Activated naive CD8-positive, alpha-beta T cell (primary cell): ENCODE results near the gene LDB2.
"Not testable (repeated sequence)": the region's sequence is repeated elsewhere in the genome, so short reads cannot be mapped to it uniquely, and the experiment has no call there.

ENCODE experiments used
- H3K27ac Mint-ChIP-seq: one replicate; pipeline ENCODE4 v1.8.0; 2021; ENCODE audit warnings: mixed read lengths
- H3K27me3 Mint-ChIP-seq: one replicate; pipeline ENCODE4 v1.8.0; 2021; ENCODE audit warnings: mixed read lengths
- H3K36me3 Mint-ChIP-seq: one replicate; pipeline ENCODE4 v1.8.0; 2021; ENCODE audit warnings: mixed read lengths
- H3K4me1 Mint-ChIP-seq: one replicate; pipeline ENCODE4 v1.8.0; 2021; ENCODE audit warnings: low read depth, mixed read lengths
- H3K4me3 Mint-ChIP-seq: one replicate; pipeline ENCODE4 v1.8.0; 2021; ENCODE audit warnings: mild to moderate bottlenecking, mixed read lengths
- H3K9me3 Mint-ChIP-seq: one replicate; pipeline ENCODE4 v1.8.0; 2021; ENCODE audit warnings: low read depth, mixed read lengths

LDB2 gene

DNA sequence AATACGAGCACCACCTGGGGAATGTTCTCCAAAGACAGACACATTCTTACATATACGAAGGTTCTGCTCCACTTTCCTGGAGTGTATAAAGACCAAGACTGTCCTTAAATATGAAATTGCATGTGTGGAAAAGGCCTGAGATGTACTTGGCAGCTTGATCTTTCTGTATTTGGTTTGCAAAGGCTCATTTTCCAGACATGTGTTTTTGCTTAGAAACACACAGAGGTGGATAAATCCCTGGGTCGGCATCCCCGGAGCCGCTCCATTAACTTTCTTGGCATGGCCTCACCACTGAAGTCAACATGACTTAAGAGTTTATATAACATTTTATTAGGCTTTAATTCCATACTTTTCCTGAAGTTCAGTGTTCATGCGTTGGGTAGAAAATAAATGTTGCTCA is 239.4 kb downstream of the LDB2 start:
- Mint-ChIP-seq H3K36me3 (no peaks in the 10 kb centered on the region), H3K4me1 (no peaks in the 10 kb centered on the region), H3K27me3 (peaks cover 1% of the 10 kb centered on the region), H3K9me3 (no peaks in the 10 kb centered on the region), H3K27ac (no peak overlapping the region), H3K4me3 (no peak overlapping the region)

GRCh38 chr4:16658183-16658582 is 240.3 kb downstream of the LDB2 start:
- Mint-ChIP-seq H3K36me3 (no peaks in the 10 kb centered on the region), H3K4me3 (no peak overlapping the region), H3K4me1 (no peaks in the 10 kb centered on the region), H3K9me3 (no peaks in the 10 kb centered on the region), H3K27ac (no peak overlapping the region), H3K27me3 (peaks cover 1% of the 10 kb centered on the region)

GRCh38 chr4:16655111-16655510 is 243.3 kb downstream of the LDB2 start:
- Mint-ChIP-seq H3K27me3 (peaks cover 4% of the 10 kb centered on the region), H3K4me1 (no peaks in the 10 kb centered on the region), H3K9me3 (no peaks in the 10 kb centered on the region), H3K36me3 (no peaks in the 10 kb centered on the region), H3K4me3 (no peak overlapping the region), H3K27ac (no peak overlapping the region)

GRCh38 chr4:16652732-16653305 is 245.6 kb downstream of the LDB2 start:
- Mint-ChIP-seq H3K36me3 (no peaks in the 10 kb centered on the region), H3K9me3 (no peaks in the 10 kb centered on the region), H3K27me3 (peaks cover 4% of the 10 kb centered on the region), H3K27ac (no peak overlapping the region), H3K4me1 (no peaks in the 10 kb centered on the region), H3K4me3 (no peak overlapping the region)

DNA sequence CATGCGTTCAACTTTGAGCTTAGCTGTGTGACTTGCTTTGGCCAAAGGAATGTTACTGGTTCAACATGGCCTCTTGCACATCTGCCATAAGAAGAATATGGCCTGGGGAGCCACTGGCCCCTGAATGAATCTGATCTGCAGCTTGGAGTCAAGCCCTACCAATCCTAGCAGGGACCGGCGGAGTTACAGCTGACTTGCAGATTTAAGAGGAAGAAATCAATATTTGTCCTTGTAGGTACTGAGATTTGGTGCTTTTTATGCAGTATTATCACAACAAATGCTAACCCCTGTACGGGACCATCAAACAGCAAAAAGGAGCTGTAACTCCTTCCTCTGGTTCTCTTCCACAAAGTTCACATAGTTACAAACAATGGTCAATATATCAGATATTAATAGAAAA is 252.0 kb downstream of the LDB2 start:
- Mint-ChIP-seq H3K4me3 (no peak overlapping the region), H3K36me3 (no peaks in the 10 kb centered on the region), H3K4me1 (no peaks in the 10 kb centered on the region), H3K27ac (no peak overlapping the region), H3K9me3 (no peaks in the 10 kb centered on the region), H3K27me3 (peaks cover 4% of the 10 kb centered on the region)

GRCh38 chr4:16643893-16644292 is 254.6 kb downstream of the LDB2 start:
- H3K9me3 Mint-ChIP-seq: no peaks in the 10 kb centered on the region
- no peaks in the 10 kb centered on the region for H3K4me1 Mint-ChIP-seq
- H3K27me3 Mint-ChIP-seq: no peaks in the 10 kb centered on the region
- H3K36me3 Mint-ChIP-seq: no peaks in the 10 kb centered on the region
- H3K4me3 Mint-ChIP-seq: no peak overlapping the region
- H3K27ac Mint-ChIP-seq: no peak overlapping the region

DNA sequence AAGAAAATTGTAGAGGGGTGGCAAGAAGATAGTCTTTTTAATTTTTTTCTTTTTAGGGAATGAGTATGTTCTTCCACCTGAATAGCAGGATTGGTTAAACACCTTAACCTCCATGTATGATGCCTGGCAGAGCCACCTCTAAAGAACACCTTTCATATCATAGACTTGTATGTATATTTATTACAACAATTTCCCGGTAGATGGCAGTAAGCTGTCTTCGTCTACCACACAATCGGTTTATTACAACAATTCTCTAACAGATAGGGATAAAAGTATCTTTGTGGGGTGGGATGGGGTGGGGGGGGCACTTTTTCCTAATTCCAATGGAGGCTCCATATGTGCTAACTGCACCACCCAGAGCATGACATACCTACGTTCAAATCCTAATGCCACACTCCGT is 255.5 kb downstream of the LDB2 start:
- Mint-ChIP-seq H3K27me3 (no peaks in the 10 kb centered on the region), H3K27ac (no peak overlapping the region), H3K9me3 (no peaks in the 10 kb centered on the region), H3K36me3 (no peaks in the 10 kb centered on the region), H3K4me1 (no peaks in the 10 kb centered on the region), H3K4me3 (no peak overlapping the region)

DNA sequence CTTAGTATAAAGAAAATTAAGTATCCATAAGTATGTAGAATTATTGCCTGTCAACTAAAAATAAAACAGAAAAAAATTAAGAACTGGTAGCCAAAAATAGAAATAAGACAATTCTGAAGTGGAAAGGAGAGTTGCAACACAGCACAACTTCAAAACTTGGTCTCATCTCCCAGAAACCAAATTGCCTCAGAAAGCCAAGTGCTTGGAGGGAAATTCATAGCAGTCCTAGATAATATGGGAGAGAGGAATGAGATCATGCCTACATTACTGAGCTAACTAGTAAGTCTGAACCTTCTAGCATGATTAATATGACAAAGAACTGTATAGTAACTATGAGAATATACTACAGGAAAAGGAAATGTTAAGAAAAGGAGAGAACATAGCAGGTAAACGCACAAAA is 256.5 kb downstream of the LDB2 start:
- Mint-ChIP-seq H3K27ac (no peak overlapping the region), H3K4me3 (no peak overlapping the region)

DNA sequence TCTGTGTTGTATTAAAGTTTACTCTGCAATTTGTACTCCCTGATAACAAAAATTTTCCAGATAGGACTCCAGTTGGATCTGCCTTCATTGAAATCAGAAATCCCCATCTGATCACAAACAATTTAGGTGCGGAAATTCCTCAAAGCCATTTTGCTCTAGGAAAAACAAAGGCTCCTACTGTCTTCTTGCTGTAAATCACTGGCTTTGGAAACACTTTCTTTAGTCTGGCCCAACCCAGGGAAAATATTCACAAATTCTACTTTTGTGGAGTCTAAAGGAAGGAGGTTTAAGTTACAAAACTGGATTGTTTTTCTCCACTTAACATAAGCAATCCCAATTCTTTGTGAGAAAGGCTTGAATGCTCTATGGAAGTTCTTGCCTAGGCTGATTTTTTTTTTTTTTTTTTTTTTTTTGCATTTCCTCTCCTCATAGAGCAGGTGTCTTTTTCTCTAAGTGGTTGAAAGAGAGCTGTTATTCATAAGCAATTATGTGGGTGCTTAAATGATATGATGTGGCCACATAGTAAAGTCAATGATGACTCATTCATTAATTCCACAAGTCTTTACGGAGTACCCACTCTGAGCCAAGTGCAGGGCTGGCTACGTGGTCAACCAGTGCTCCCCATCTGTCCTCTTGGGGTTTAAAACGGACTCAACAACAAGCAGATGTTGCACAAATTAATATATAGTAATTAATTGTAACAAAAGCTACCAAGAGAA is 261.4 kb downstream of the LDB2 start:
- Mint-ChIP-seq H3K9me3 (peaks cover 3% of the 10 kb centered on the region), H3K4me3 (no peak overlapping the region), H3K4me1 (no peaks in the 10 kb centered on the region), H3K27me3 (no peaks in the 10 kb centered on the region), H3K36me3 (no peaks in the 10 kb centered on the region), H3K27ac (no peak overlapping the region)

More for the DNA sequence above, 256.5 kb downstream of the LDB2 start:
- Mint-ChIP-seq H3K9me3 (no peaks in the 10 kb centered on the region), H3K27me3 (no peaks in the 10 kb centered on the region), H3K4me1 (no peaks in the 10 kb centered on the region), H3K36me3 (no peaks in the 10 kb centered on the region)

GRCh38 chr4:16636304-16636703 is 262.1 kb downstream of the LDB2 start:
- Mint-ChIP-seq H3K36me3 (no peaks in the 10 kb centered on the region), H3K27ac (no peak overlapping the region), H3K4me3 (no peak overlapping the region), H3K27me3 (no peaks in the 10 kb centered on the region), H3K4me1 (no peaks in the 10 kb centered on the region), H3K9me3 (peaks cover 3% of the 10 kb centered on the region)

GRCh38 chr4:16629274-16629673 is 269.2 kb downstream of the LDB2 start:
- H3K9me3 Mint-ChIP-seq, H3K36me3 Mint-ChIP-seq, H3K27me3 Mint-ChIP-seq, H3K27ac Mint-ChIP-seq, H3K4me1 Mint-ChIP-seq, H3K4me3 Mint-ChIP-seq: not testable (repeated sequence)

- H3K4me3 Mint-ChIP-seq, H3K27me3 Mint-ChIP-seq, H3K27ac Mint-ChIP-seq, H3K9me3 Mint-ChIP-seq, H3K36me3 Mint-ChIP-seq, H3K4me1 Mint-ChIP-seq: not testable (repeated sequence)
Observed at GRCh38 chr4:16628835-16629234, 269.6 kb downstream of the LDB2 start.

DNA sequence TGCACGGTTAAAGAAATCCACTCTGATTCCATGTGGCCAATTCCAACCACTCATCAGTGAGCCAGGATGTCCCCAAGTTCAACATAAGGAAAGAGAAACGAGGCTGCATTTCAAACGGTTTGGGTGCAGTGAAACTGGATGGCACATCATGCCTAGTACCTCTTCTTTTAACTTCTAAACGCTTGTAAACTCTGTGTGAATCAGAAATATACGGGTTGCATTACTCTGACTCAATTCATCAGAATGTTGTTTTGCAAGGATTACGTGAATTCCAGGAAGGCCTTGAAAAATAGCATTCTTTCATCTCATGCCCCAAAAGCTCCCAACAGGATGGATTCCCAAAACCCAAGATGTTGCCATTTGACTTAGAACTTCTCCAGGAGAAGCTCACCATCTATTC is 270.4 kb downstream of the LDB2 start:
- Mint-ChIP-seq H3K4me3 (no peak overlapping the region), H3K9me3 (no peaks in the 10 kb centered on the region), H3K27ac (no peak overlapping the region), H3K36me3 (no peaks in the 10 kb centered on the region), H3K4me1 (no peaks in the 10 kb centered on the region), H3K27me3 (no peaks in the 10 kb centered on the region)

GRCh38 chr4:16626945-16627344 is 271.5 kb downstream of the LDB2 start:
- H3K36me3 Mint-ChIP-seq: no peaks in the 10 kb centered on the region
- no peak overlapping the region for H3K4me3 Mint-ChIP-seq
- no peaks in the 10 kb centered on the region for H3K9me3 Mint-ChIP-seq
- H3K27me3 Mint-ChIP-seq: no peaks in the 10 kb centered on the region
- no peak overlapping the region for H3K27ac Mint-ChIP-seq
- H3K4me1 Mint-ChIP-seq: no peaks in the 10 kb centered on the region

DNA sequence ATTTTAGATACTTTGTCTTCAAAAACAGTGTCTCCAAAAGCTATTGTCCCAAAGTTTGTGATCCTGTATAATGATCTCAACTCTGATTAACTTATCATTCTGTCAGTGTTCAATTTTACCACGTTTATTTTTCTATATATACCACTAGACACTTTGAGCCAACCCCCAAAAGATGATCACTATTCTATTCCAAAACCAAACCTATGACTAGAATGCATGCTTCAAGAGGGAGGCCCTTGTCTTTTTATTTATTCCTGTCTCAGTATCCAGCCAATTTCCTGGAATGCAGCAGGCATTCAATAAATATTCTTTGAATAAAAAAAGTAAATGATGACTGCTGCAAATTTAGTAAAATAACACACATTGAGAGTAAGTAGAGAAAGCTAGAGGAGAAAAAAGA is 275.6 kb downstream of the LDB2 start:
- Mint-ChIP-seq H3K27me3 (no peaks in the 10 kb centered on the region), H3K4me1 (no peaks in the 10 kb centered on the region), H3K27ac (no peak overlapping the region), H3K4me3 (no peak overlapping the region), H3K9me3 (no peaks in the 10 kb centered on the region), H3K36me3 (no peaks in the 10 kb centered on the region)

DNA sequence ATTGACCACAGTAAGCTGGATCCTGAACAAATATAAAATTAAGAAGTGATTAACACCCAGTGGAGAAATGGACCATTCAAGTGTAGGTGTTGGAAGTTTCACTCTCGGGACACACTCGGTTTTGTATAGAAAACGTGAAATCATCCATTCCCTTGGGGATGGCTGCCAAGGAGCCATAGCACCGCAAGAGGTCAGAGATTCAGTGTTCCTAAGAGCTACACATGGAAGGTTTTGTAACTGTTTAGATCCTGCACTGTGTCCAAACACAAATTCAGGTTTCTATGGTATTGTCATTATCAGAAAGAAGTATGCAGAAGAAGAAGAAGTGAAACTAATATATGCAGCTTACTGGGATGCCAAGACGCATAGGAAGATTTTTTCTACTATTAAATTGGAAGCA is 281.0 kb downstream of the LDB2 start:
- Mint-ChIP-seq H3K9me3 (no peaks in the 10 kb centered on the region), H3K4me3 (no peak overlapping the region), H3K36me3 (no peaks in the 10 kb centered on the region), H3K27ac (no peak overlapping the region), H3K4me1 (no peaks in the 10 kb centered on the region), H3K27me3 (no peaks in the 10 kb centered on the region)
